HG03575 (cell line): ENCODE results near the gene ART3.
"Not testable (repeated sequence)": the region's sequence is repeated elsewhere in the genome, so short reads cannot be mapped to it uniquely, and the experiment has no call there.

Source experiments
- ATAC-seq: cut with Tn5 transposase; IDR thresholded peaks from one replicate; pipeline ENCODE4 v1.9.1; 2021; ENCODE audit not compliant: unreplicated experiment, insufficient number of reproducible peaks, low FRiP score; ENCODE audit errors: extremely low read depth

The ART3 gene

DNA sequence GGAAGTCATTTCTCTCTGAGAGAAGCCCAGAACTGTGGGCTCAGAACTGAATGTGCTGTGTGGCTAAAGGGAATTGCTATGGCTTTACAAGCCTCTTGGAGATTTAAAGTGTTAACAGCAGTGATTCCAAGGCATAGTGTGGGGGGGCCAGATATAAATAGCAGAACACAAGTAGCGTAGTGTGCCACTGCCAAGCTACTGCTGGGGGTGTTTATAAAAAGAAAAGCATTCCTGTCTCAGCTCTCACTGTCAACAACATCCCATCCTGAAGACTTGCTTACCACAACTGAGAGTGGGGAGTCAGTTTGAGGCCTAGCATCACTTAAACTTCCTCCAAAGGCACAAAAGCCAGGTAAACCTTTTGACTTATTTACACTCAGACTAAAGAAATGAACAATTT lies at the start of gene ART3:
TSS of gene ART3 (plus strand) at position 242 of the 400 bp plus-strand sequence. CDS start 1,181 bp downstream, outside the sequence.
- no peak for ATAC-seq

- no peak for ATAC-seq
These were observed 46.2 kb upstream of the ART3 start for GRCh38 chr4:76028350-76028765.

DNA sequence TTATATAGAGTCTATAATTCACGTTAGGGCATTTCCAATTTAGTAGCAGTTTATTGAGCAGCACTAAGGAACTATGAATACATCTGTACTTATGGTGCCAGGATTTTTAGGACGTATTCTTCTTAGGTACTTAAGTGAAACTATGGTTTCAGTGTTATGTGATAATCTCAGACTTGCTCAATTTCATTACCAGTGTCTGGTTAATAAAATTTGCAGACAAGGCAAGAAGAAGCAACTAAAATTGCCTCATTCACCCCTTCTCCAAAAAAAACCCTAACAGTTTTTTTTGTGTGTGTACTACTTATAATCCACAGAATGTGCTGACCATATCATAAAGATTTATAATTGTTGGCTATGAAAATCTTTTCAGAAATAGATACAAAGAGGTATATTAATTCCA lies 45.2 kb upstream of the ART3 start:
- ATAC-seq = no peak

GRCh38 chr4:76035141-76035540 lies 39.4 kb upstream of the ART3 start:
- no peak for ATAC-seq

DNA sequence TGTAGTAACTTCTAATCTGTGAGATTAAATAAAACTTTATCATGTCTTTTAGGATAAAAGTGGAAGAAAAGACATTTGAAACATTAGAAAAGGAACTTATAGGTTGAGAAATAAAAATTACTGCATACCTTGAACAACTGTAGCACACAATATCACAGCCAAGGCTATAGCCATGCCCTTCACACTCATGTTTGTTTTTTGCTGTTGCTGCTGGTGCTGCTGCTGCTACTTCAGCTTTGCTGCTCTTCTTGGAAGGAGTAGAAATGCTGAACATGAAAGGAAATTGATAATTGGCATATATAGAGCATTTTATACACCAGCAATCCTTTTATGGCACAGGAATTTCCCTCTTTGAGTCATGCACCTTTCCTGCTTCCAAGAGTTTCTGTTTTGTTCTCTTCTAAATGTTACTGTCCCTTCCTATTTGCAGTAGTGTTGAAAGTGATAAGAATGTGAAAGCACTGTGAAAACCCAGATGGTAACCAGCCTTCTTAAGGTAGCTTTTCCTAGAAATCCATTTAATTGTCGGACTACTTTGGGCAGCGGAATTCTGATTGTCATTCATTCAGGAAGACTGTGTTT lies 38.6 kb upstream of the ART3 start, which contains the start of gene CXCL11:
TSS of gene CXCL11 (minus strand) at position 272 of the 582 bp plus-strand sequence. CDS start at position 189, 83 bp downstream.
- ATAC-seq = no peak

GRCh38 chr4:76036855-76037254 lies 37.7 kb upstream of the ART3 start:
- no peak for ATAC-seq

GRCh38 chr4:76042241-76042998 lies 32.1 kb upstream of the ART3 start:
- ATAC-seq = not testable (repeated sequence)

GRCh38 chr4:76043306-76043705 lies 31.2 kb upstream of the ART3 start:
- not testable (repeated sequence) for ATAC-seq

DNA sequence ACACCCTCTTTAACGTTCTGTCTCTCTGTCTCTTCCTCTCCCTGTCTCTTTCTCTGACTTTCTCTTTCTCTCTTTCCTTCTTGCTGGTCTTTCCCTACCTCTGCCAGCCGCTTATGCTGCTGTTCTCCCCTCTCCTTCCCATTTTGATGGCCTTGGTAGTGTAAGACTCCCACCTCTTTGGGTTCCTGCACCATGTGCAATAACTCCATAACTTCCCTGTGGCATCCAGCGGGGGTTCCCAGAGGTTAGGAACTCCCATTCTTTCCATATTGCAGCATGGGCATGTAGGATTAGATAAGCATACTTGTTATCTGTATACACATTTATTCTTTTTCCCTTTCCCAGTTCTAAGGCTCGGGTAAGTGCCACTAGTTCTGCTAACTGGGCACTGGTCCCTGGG lies 29.8 kb upstream of the ART3 start:
- ATAC-seq = not testable (repeated sequence)

GRCh38 chr4:76049860-76050416 lies 24.6 kb upstream of the ART3 start:
- not testable (repeated sequence) for ATAC-seq

- ATAC-seq = not testable (repeated sequence)
These were observed 23.9 kb upstream of the ART3 start for GRCh38 chr4:76050560-76051050.

DNA sequence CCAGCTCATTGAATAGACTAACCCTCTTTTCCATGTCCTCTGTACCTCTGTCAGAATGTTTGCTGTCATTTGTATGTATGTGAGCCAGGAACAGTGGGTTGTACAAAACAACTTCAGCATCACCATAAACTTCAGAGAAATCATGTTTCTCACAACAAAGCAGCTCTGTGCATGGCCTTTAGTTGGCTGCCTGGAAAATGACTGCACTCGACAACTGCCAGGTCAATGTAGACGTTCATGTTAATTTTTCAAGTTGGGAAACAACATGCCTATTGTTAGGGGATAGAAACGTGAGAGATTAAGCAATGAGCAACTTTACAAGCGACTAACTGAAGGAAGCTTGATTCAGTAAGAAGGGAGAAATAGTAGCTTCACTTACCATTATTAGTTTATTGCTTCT lies 20.8 kb upstream of the ART3 start:
- ATAC-seq = no peak

DNA sequence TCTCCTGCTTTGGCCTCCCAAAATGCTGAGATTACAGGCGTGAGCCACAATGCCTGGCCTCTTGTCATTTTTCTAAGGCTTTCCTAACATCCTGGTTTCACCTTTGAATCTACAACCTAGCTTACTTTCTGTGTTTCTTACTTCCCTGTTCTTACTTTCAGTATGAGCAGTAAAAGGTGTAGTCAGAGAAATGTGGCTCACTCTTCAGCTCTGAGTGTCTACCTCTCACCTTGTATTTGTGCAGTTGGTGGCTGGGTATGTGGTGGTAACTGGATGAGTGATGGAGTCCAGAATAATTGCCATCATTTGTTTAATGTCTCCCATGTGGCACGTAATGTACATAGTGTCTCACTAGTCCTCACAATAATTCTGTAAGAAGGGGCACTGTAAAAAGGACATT lies 19.5 kb upstream of the ART3 start:
- peak; percentile 74 for ATAC-seq

- no peak for ATAC-seq
These were observed 19.1 kb upstream of the ART3 start for GRCh38 chr4:76055421-76055820.

GRCh38 chr4:76058302-76058701 lies 16.2 kb upstream of the ART3 start:
- ATAC-seq = peak; percentile 34

DNA sequence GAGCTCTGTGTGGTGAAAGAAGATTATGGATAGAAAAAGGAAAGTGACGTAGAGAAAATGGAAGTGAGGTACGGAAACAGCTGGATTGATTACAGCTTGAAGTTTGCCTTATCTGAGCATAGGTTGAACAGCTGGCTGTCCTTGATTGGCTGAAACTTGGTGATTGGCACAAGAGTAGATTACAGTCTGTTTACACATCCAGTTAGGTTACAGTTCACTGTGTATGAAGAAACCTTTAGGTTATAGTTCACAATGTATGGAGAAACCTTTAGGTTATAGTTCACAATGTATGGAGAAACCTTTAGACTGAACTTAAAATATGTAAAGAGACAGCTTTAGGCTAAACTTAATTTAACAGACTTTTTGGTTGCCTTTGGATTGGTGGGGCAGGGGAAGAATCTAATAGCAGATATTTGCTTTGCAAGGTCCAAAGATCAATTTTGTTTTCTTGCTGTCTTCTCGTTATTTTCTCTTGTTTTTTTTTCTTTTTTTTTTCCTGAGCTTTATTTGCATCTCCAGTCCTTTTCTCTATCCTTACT lies 15.6 kb upstream of the ART3 start:
- ATAC-seq = no peak

- ATAC-seq = no peak
These were observed 14.8 kb upstream of the ART3 start for GRCh38 chr4:76059750-76060149.

DNA sequence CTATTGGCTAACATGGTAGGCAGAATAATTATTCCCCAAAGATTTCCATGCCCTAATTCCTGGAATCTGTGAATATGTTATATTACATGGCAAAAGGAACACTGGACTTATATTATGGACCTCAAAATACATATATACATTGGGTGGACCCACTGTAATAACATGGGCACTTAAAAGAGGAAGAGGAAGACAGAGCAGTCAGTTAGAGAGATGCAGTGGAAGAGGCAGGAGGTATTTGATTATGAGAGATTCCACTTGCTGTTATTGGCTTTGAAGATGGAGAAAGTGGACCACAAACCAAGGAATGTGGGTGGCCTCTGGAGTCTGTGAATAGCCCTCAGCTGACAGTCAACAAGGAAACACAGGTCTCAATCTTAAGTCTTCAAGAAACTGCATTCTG lies 14.0 kb upstream of the ART3 start:
- ATAC-seq = no peak

DNA sequence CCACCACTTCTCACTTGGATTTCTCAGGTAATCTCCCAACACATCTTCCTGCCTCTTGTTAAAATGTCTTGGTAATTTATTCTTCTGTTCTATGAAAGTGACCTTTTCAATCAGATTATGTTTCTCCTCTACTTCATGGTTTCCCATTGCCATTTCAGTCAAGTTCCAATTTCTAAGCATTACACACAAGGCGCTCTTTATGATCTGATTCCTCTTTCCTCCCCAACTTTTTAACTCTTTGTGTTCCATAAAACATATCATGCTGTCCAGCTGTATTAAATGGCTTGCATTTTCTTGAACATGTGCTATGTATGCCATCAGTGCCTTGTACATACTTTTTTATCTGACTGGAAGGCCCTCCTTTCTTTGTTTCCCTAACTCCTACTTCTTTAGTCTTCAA lies 13.1 kb upstream of the ART3 start:
- ATAC-seq = no peak

GRCh38 chr4:76061982-76062381 lies 12.5 kb upstream of the ART3 start:
- ATAC-seq = peak; percentile 67
